ENCODE data around the gene GPC1.
A peak's percentile ranks its signal among the peaks of the same experiment; 100 is the strongest.

Gene GPC1

GRCh38 chr2:240451108-240451611, 15.7 kb downstream of the GPC1 start:
- Histone ChIP-seq H2BK120ac (ENCODE audit: insufficient read depth, low read length, poor library complexity) (no peak overlapping the region), H3K23ac (ENCODE audit: low read length) (no peak overlapping the region), H2BK5ac (ENCODE audit: low read depth, low read length, poor library complexity) (no peak overlapping the region), H4K12ac (ENCODE audit: low read depth, low read length) (no peak overlapping the region), H3K4me1 (ENCODE audit: control insufficient read depth in 1 of 2, insufficient read depth in 2 of 2, low read length in 2 of 2) (peaks cover 21 to 39% of the 10 kb centered on the region in 2 experiments), H3K4ac (ENCODE audit: low read depth, low read length) (no peak overlapping the region), H3K4me3 (ENCODE audit: low read depth, low read length) (no peak overlapping the region), H3K4me2 (ENCODE audit: low read length) (no peak overlapping the region), H3K79me2 (ENCODE audit: control insufficient read depth, insufficient read depth, low read length, poor library complexity) (peaks cover 17% of the 10 kb centered on the region), H2AK5ac (ENCODE audit: low read length) (no peak overlapping the region), H4K91ac (ENCODE audit: low read depth, low read length) (no peak overlapping the region), H3K14ac (ENCODE audit: low read length) (no peak overlapping the region), H3K9me3 (ENCODE audit: insufficient read depth, low read depth, low read length) (no peaks in the 10 kb centered on the region), H2AFZ (ENCODE audit: insufficient read depth, low read length, poor library complexity) (no peak overlapping the region), H3K18ac (ENCODE audit: low read length) (no peak overlapping the region), H3K27me3 (ENCODE audit: insufficient read depth, low read length) (no peaks in the 10 kb centered on the region), H3K9ac (ENCODE audit: low read length) (no peak overlapping the region), H3K27ac (ENCODE audit: low read depth, low read length) (no peak overlapping the region), H4K8ac (ENCODE audit: low read depth, low read length) (no peak overlapping the region), H3K79me1 (ENCODE audit: low read length) (peaks cover 31% of the 10 kb centered on the region), H2BK12ac (ENCODE audit: low read length) (no peak overlapping the region), H3K36me3 (ENCODE audit: control insufficient read depth in 1 of 2, insufficient read depth in 2 of 2, low read length in 2 of 2) (no peaks in the 10 kb centered on the region)
- no CpG with 5 or more reads among the region's 13 CpGs for WGBS (ENCODE audit: extremely low coverage, insufficient coverage, insufficient read length)
- DNase-seq: peak; percentile 45 to 58

- peak overlapping the region; percentile 0 for H2AK5ac ChIP-seq (ENCODE audit: low read length)
- H3K9ac ChIP-seq (ENCODE audit: low read length): peak overlapping the region; percentile 25
- H4K91ac ChIP-seq (ENCODE audit: low read depth, low read length): peak overlapping the region; percentile 67
- H3K4me2 ChIP-seq (ENCODE audit: low read length): peak overlapping the region; percentile 83
- H3K27ac ChIP-seq (ENCODE audit: low read depth, low read length): peak overlapping the region; percentile 77
- H3K23ac ChIP-seq (ENCODE audit: low read length): no peak overlapping the region
- H3K9me3 ChIP-seq (ENCODE audit: insufficient read depth, low read depth, low read length): no peaks in the 10 kb centered on the region
- H2BK5ac ChIP-seq (ENCODE audit: low read depth, low read length, poor library complexity): peak overlapping the region; percentile 7
- H4K8ac ChIP-seq (ENCODE audit: low read depth, low read length): peak overlapping the region; percentile 15
- peak overlapping the region; percentile 50 for H3K18ac ChIP-seq (ENCODE audit: low read length)
- H3K4me3 ChIP-seq (ENCODE audit: low read depth, low read length): peak overlapping the region; percentile 62
- H3K36me3 ChIP-seq (ENCODE audit: control insufficient read depth in 1 of 2, insufficient read depth in 2 of 2, low read length in 2 of 2): no peaks in the 10 kb centered on the region
- WGBS (ENCODE audit: extremely low coverage, insufficient coverage, insufficient read length): no CpG with 5 or more reads among the region's 20 CpGs
- no peaks in the 10 kb centered on the region for H3K27me3 ChIP-seq (ENCODE audit: insufficient read depth, low read length)
- no peak overlapping the region for H2AFZ ChIP-seq (ENCODE audit: insufficient read depth, low read length, poor library complexity)
- no peak overlapping the region for H3K4ac ChIP-seq (ENCODE audit: low read depth, low read length)
- peak overlapping the region; percentile 21 for H2BK12ac ChIP-seq (ENCODE audit: low read length)
- H3K79me1 ChIP-seq (ENCODE audit: low read length): peaks cover 38% of the 10 kb centered on the region
- no peak overlapping the region for H4K12ac ChIP-seq (ENCODE audit: low read depth, low read length)
- H3K79me2 ChIP-seq (ENCODE audit: control insufficient read depth, insufficient read depth, low read length, poor library complexity): peaks cover 19% of the 10 kb centered on the region
- H2BK120ac ChIP-seq (ENCODE audit: insufficient read depth, low read length, poor library complexity): no peak overlapping the region
- peak overlapping the region; percentile 50 for H3K14ac ChIP-seq (ENCODE audit: low read length)
- no peak for DNase-seq
- peaks cover 29 to 47% of the 10 kb centered on the region in 2 experiments for H3K4me1 ChIP-seq (ENCODE audit: control insufficient read depth in 1 of 2, insufficient read depth in 2 of 2, low read length in 2 of 2)
Observed at GRCh38 chr2:240451791-240452461, 16.5 kb downstream of the GPC1 start.

GRCh38 chr2:240452462-240453256, 17.2 kb downstream of the GPC1 start:
- H3K27me3 ChIP-seq (ENCODE audit: insufficient read depth, low read length): no peaks in the 10 kb centered on the region
- peak overlapping the region; percentile 93 for H4K91ac ChIP-seq (ENCODE audit: low read depth, low read length)
- H3K36me3 ChIP-seq (ENCODE audit: control insufficient read depth in 1 of 2, insufficient read depth in 2 of 2, low read length in 2 of 2): no peaks in the 10 kb centered on the region
- H2AK5ac ChIP-seq (ENCODE audit: low read length): no peak overlapping the region
- H2BK5ac ChIP-seq (ENCODE audit: low read depth, low read length, poor library complexity): peak overlapping the region; percentile 53
- H3K4me1 ChIP-seq (ENCODE audit: control insufficient read depth in 1 of 2, insufficient read depth in 2 of 2, low read length in 2 of 2): peaks cover 34 to 52% of the 10 kb centered on the region in 2 experiments
- H3K9ac ChIP-seq (ENCODE audit: low read length): peak overlapping the region; percentile 26
- peak overlapping the region; percentile 59 for H4K12ac ChIP-seq (ENCODE audit: low read depth, low read length)
- H4K8ac ChIP-seq (ENCODE audit: low read depth, low read length): peak overlapping the region; percentile 63
- H3K4me2 ChIP-seq (ENCODE audit: low read length): peak overlapping the region; percentile 83
- H2BK12ac ChIP-seq (ENCODE audit: low read length): no peak overlapping the region
- H3K9me3 ChIP-seq (ENCODE audit: insufficient read depth, low read depth, low read length): no peaks in the 10 kb centered on the region
- H3K27ac ChIP-seq (ENCODE audit: low read depth, low read length): peak overlapping the region; percentile 80
- DNase-seq: peak; percentile 75 to 87
- no CpG with 5 or more reads among the region's 103 CpGs for WGBS (ENCODE audit: extremely low coverage, insufficient coverage, insufficient read length)
- H3K79me1 ChIP-seq (ENCODE audit: low read length): peaks cover 44% of the 10 kb centered on the region
- H3K4me3 ChIP-seq (ENCODE audit: low read depth, low read length): peak overlapping the region; percentile 84
- H3K14ac ChIP-seq (ENCODE audit: low read length): peak overlapping the region; percentile 81
- H3K23ac ChIP-seq (ENCODE audit: low read length): no peak overlapping the region
- H3K4ac ChIP-seq (ENCODE audit: low read depth, low read length): peak overlapping the region; percentile 68
- H3K79me2 ChIP-seq (ENCODE audit: control insufficient read depth, insufficient read depth, low read length, poor library complexity): peaks cover 23% of the 10 kb centered on the region
- peak overlapping the region; percentile 66 for H3K18ac ChIP-seq (ENCODE audit: low read length)
- H2AFZ ChIP-seq (ENCODE audit: insufficient read depth, low read length, poor library complexity): no peak overlapping the region
- peak overlapping the region; percentile 26 for H2BK120ac ChIP-seq (ENCODE audit: insufficient read depth, low read length, poor library complexity)

- peak overlapping the region; percentile 42 for H3K4ac ChIP-seq (ENCODE audit: low read depth, low read length)
- H3K79me2 ChIP-seq (ENCODE audit: control insufficient read depth, insufficient read depth, low read length, poor library complexity): peaks cover 23% of the 10 kb centered on the region
- peak overlapping the region; percentile 50 for H3K27ac ChIP-seq (ENCODE audit: low read depth, low read length)
- peak overlapping the region; percentile 51 for H3K18ac ChIP-seq (ENCODE audit: low read length)
- no peak overlapping the region for H2BK12ac ChIP-seq (ENCODE audit: low read length)
- peaks cover 52% of the 10 kb centered on the region for H3K79me1 ChIP-seq (ENCODE audit: low read length)
- no peak overlapping the region for H2AFZ ChIP-seq (ENCODE audit: insufficient read depth, low read length, poor library complexity)
- H3K4me1 ChIP-seq (ENCODE audit: control insufficient read depth in 1 of 2, insufficient read depth in 2 of 2, low read length in 2 of 2): peaks cover 42 to 61% of the 10 kb centered on the region in 2 experiments
- no peak overlapping the region for H3K9ac ChIP-seq (ENCODE audit: low read length)
- peak overlapping the region; percentile 71 for H3K4me3 ChIP-seq (ENCODE audit: low read depth, low read length)
- no CpG with 5 or more reads among the region's 81 CpGs for WGBS (ENCODE audit: extremely low coverage, insufficient coverage, insufficient read length)
- H3K36me3 ChIP-seq (ENCODE audit: control insufficient read depth in 1 of 2, insufficient read depth in 2 of 2, low read length in 2 of 2): no peaks in the 10 kb centered on the region
- H2AK5ac ChIP-seq (ENCODE audit: low read length): peak overlapping the region; percentile 4
- peak overlapping the region; percentile 39 for H2BK120ac ChIP-seq (ENCODE audit: insufficient read depth, low read length, poor library complexity)
- peak overlapping the region; percentile 75 for H3K4me2 ChIP-seq (ENCODE audit: low read length)
- H4K12ac ChIP-seq (ENCODE audit: low read depth, low read length): peak overlapping the region; percentile 55
- no peak for DNase-seq
- H4K8ac ChIP-seq (ENCODE audit: low read depth, low read length): peak overlapping the region; percentile 21
- no peaks in the 10 kb centered on the region for H3K27me3 ChIP-seq (ENCODE audit: insufficient read depth, low read length)
- peak overlapping the region; percentile 80 for H4K91ac ChIP-seq (ENCODE audit: low read depth, low read length)
- no peak overlapping the region for H3K14ac ChIP-seq (ENCODE audit: low read length)
- peak overlapping the region; percentile 6 for H2BK5ac ChIP-seq (ENCODE audit: low read depth, low read length, poor library complexity)
- H3K9me3 ChIP-seq (ENCODE audit: insufficient read depth, low read depth, low read length): no peaks in the 10 kb centered on the region
- no peak overlapping the region for H3K23ac ChIP-seq (ENCODE audit: low read length)
Observed at GRCh38 chr2:240453461-240454105, 18.1 kb downstream of the GPC1 start.

All from trophoblast cell (in vitro differentiated cells and primary cell).